ENCODE results near the gene UBE3C. TPM values are rescaled to one million over a fixed set of nuclear protein-coding genes. Genes with fewer than 3 reads are reported as not detected.
A peak's percentile ranks its signal among the peaks of the same experiment; 100 is the strongest.

UBE3C gene
- total and polyA plus RNA-seq, 2 of the 13 experiments (the other 11 are each of a cell fraction or from before 2014, with no cell fraction given): 27.0 to 48.2 TPM

DNA sequence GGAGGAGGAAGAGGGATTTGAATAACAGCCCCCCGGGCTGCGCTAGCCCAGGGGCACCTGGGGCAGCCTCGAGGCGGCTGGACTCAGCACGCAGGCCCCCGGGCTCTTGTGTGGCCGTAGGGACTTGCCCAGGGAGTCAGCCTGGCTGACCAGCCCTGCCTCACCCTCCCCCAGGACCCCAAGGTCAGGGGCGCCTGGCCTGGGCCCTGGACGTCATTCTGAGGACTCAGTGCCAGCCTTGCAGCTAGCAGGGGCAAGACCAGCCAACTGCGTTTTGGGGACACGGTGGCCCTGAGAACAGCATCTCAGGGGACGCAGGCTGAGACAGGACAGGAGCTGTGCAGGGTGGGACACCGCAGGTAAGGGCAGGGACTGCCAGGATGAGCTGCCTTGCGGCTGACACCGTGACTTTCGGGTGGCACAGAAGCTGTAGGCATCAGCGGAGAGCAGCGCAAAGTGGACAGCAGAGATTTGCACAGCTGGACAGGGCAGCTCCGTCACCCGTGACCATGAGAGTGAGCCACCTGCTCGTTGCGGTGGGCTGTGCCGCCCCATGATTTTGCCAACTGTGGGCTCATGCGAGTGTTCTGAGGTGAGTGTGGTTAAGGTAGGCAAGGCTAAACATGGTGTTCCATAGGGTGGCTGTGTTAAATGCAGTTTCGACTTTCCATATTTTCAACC is 48.1 kb upstream of the UBE3C start:
- no TSS peak for BruUV-seq (replicated peaks)
- TF ChIP-seq ZBTB1 (CRISPR knock-in tag; IDR thresholded peaks at IDR 0.05; ENCODE audit: borderline replicate concordance) (no peak), FOXO1 (CRISPR knock-in tag; IDR thresholded peaks at IDR 0.05) (no peak), ARNT (IDR thresholded peaks at IDR 0.05) (no peak), GFI1 (CRISPR knock-in tag; IDR thresholded peaks at IDR 0.05; ENCODE audit: borderline replicate concordance) (no peak), NFE2L1 (CRISPR knock-in tag; IDR thresholded peaks at IDR 0.05; ENCODE audit: borderline replicate concordance) (no peak)
- TF ChIP-seq, protein P1, sequence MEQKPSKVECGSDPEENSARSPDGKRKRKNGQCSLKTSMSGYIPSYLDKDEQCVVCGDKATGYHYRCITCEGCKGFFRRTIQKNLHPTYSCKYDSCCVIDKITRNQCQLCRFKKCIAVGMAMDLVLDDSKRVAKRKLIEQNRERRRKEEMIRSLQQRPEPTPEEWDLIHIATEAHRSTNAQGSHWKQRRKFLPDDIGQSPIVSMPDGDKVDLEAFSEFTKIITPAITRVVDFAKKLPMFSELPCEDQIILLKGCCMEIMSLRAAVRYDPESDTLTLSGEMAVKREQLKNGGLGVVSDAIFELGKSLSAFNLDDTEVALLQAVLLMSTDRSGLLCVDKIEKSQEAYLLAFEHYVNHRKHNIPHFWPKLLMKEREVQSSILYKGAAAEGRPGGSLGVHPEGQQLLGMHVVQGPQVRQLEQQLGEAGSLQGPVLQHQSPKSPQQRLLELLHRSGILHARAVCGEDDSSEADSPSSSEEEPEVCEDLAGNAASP (CRISPR knock-in tag; IDR thresholded peaks at IDR 0.05; ENCODE audit: borderline replicate concordance): no peak
- TF ChIP-seq, protein P2, sequence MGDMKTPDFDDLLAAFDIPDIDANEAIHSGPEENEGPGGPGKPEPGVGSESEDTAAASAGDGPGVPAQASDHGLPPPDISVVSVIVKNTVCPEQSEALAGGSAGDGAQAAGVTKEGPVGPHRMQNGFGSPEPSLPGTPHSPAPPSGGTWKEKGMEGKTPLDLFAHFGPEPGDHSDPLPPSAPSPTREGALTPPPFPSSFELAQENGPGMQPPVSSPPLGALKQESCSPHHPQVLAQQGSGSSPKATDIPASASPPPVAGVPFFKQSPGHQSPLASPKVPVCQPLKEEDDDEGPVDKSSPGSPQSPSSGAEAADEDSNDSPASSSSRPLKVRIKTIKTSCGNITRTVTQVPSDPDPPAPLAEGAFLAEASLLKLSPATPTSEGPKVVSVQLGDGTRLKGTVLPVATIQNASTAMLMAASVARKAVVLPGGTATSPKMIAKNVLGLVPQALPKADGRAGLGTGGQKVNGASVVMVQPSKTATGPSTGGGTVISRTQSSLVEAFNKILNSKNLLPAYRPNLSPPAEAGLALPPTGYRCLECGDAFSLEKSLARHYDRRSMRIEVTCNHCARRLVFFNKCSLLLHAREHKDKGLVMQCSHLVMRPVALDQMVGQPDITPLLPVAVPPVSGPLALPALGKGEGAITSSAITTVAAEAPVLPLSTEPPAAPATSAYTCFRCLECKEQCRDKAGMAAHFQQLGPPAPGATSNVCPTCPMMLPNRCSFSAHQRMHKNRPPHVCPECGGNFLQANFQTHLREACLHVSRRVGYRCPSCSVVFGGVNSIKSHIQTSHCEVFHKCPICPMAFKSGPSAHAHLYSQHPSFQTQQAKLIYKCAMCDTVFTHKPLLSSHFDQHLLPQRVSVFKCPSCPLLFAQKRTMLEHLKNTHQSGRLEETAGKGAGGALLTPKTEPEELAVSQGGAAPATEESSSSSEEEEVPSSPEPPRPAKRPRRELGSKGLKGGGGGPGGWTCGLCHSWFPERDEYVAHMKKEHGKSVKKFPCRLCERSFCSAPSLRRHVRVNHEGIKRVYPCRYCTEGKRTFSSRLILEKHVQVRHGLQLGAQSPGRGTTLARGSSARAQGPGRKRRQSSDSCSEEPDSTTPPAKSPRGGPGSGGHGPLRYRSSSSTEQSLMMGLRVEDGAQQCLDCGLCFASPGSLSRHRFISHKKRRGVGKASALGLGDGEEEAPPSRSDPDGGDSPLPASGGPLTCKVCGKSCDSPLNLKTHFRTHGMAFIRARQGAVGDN (CRISPR knock-in tag; IDR thresholded peaks at IDR 0.05): 0 out of 2 replicates have a peak, but pooled peaks have one; percentile 6
- H3K4me3 ChIP-seq (replicated peaks in 1 of 3; ENCODE audit: insufficient read depth in 1 of 3, low read depth in 2 of 3, low read length in 3 of 3): no peak overlapping the region
- CTCF ChIA-PET (ENCODE audit: low intra/inter-chr PET ratio, low total read pairs): no interaction called here
- no peak for DNase-seq (ENCODE audit: low spot score)
- POLR2A ChIA-PET: no interaction called here
- intact Hi-C loops (cut with micrococcal nuclease; ENCODE audit: unreplicated experiment) (no loop called here), in situ Hi-C loops (cut with HindIII; ENCODE audit: extremely low pct_ligation_motif_present, low pct_unique_long_range_greater_than_20kb) (no loop called here)
- H3K9me3 ChIP-seq (ENCODE audit: low read length): peaks cover 7% of the 10 kb centered on the region
- peaks cover 16% of the 10 kb centered on the region for H3K4me1 ChIP-seq (ENCODE audit: insufficient read depth, low read length)
- H3K9ac ChIP-seq (ENCODE audit: insufficient read depth, low read depth, low read length): no peak overlapping the region
- WGBS (ENCODE audit: low lambda C conversion rate): 52% methylated on average over 13 of the region's 25 CpGs
- ATAC-seq: no peak; the same call in 2 of the 3 replicates
- H3K36me3 ChIP-seq (replicated peaks in 1 of 2; ENCODE audit: control insufficient read depth in 1 of 2, insufficient read depth in 2 of 2, low read length in 2 of 2): no peaks in the 10 kb centered on the region
- H3K27ac ChIP-seq (ENCODE audit: extremely low read length, insufficient read depth, low read length): no peak overlapping the region
- no peaks in the 10 kb centered on the region for H3K79me2 ChIP-seq (ENCODE audit: insufficient read depth, low read length)
- no peak overlapping the region for H2AFZ ChIP-seq (ENCODE audit: low read length)
- no peaks in the 10 kb centered on the region for H4K20me1 ChIP-seq (ENCODE audit: insufficient read depth, low read length)
- peaks cover 0 to 19% of the 10 kb centered on the region in 2 experiments; a peak in 2 of 5 replicates for H3K27me3 ChIP-seq (ENCODE audit: control insufficient read depth in 1 of 2, insufficient read depth in 2 of 2, low read length in 2 of 2)
- no peak overlapping the region for H3K4me2 ChIP-seq (ENCODE audit: low read depth, low read length)
- FAIRE-seq: no peak

All from HepG2 (cell line).